ENCODE measurements around the gene NR5A1. TPM values are rescaled to one million over a fixed set of nuclear protein-coding genes. Genes with fewer than 3 reads are reported as not detected.

The NR5A1 gene
- total RNA-seq, 1 donor from 2014 or later = not detected

GRCh38 chr9:124514874-124515273, 7.7 kb upstream of the NR5A1 start:
- Histone ChIP-seq H3K9me3 (no peaks in the 10 kb centered on the region), H3K36me3 (no peaks in the 10 kb centered on the region), H3K27me3 (ENCODE audit: low read depth) (peaks cover 4% of the 10 kb centered on the region), H3K4me1 (peaks cover 13% of the 10 kb centered on the region), H3K4me3 (no peak overlapping the region), H3K27ac (no peak overlapping the region)
- intact Hi-C loops (cut with DNase I) = no loop called here
- ATAC-seq = no peak
- TF ChIP-seq, protein P1, sequence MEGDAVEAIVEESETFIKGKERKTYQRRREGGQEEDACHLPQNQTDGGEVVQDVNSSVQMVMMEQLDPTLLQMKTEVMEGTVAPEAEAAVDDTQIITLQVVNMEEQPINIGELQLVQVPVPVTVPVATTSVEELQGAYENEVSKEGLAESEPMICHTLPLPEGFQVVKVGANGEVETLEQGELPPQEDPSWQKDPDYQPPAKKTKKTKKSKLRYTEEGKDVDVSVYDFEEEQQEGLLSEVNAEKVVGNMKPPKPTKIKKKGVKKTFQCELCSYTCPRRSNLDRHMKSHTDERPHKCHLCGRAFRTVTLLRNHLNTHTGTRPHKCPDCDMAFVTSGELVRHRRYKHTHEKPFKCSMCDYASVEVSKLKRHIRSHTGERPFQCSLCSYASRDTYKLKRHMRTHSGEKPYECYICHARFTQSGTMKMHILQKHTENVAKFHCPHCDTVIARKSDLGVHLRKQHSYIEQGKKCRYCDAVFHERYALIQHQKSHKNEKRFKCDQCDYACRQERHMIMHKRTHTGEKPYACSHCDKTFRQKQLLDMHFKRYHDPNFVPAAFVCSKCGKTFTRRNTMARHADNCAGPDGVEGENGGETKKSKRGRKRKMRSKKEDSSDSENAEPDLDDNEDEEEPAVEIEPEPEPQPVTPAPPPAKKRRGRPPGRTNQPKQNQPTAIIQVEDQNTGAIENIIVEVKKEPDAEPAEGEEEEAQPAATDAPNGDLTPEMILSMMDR (IDR thresholded peaks at IDR 0.05) = no peak
- DNase-seq = no peak

- Histone ChIP-seq H3K36me3 (no peaks in the 10 kb centered on the region), H3K4me3 (no peak overlapping the region), H3K27me3 (ENCODE audit: low read depth) (peaks cover 4% of the 10 kb centered on the region), H3K4me1 (peaks cover 13% of the 10 kb centered on the region), H3K9me3 (no peaks in the 10 kb centered on the region), H3K27ac (no peak overlapping the region)
- intact Hi-C loops (cut with DNase I) = no loop called here
- TF ChIP-seq, protein P1 (IDR thresholded peaks at IDR 0.05) = no peak
- DNase-seq (no peak), ATAC-seq (no peak)
Observed at GRCh38 chr9:124514125-124514524, 6.9 kb upstream of the NR5A1 start.

DNA sequence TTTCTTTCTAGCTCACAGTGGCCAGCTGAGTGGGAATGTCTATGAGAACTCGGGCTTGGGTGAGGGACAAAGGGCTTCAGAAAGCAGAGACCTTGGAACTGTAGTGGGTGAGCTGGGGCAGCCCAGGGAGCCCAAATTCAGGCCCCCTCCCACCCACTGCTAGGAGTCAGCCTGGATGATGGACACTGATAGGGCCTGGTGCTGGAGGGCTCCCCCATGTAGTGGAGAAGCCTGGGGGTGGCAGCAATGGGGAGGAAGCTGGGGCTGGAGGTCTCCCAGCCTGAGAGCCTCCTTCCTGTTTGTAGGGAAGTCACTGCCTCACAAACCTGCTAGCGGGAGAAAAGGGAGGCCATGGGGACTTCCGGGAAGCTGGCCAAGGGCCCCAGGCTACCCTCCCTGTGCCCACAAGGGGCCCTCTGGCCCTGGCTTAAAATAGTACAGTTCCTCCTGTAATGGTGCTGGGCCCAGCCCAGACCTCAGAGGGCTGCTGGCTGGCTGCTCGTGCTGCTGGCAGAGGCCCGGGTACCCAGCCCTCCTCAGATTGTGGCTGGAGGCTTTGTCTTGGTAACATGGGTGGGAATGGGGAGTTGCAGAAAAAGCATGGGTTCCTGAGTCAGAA, 6.3 kb upstream of the NR5A1 start:
- no peak overlapping the region for H3K27ac ChIP-seq
- peak in 1 of 2 donors; percentile 37 for ATAC-seq
- no peak overlapping the region for H3K4me3 ChIP-seq
- H3K9me3 ChIP-seq = no peaks in the 10 kb centered on the region
- peaks cover 4% of the 10 kb centered on the region for H3K27me3 ChIP-seq (ENCODE audit: low read depth)
- TF ChIP-seq, protein P1 (IDR thresholded peaks at IDR 0.05) = no peak
- no peaks in the 10 kb centered on the region for H3K36me3 ChIP-seq
- DNase-seq = no peak
- intact Hi-C loops (cut with DNase I) = no loop called here
- peaks cover 13% of the 10 kb centered on the region for H3K4me1 ChIP-seq

DNA sequence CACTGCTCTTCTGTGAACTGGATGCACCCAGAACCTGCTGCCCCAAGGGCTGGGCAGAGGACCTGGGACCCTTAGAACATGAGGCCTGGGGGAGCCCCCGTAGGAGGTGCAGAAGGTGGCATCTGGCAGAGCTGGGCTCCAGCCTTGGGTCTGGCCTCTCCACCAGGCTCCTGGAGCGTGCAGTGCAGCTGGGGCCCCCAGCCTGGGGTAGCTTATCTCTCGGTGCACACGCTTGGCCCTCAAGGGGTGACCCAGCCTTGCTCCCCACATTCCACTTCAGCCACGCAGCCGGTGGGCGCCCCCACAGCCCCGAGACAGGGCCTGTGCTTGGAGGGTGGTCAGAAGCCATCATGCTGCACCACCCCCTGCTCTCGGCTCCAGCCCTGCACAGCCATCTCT, 5.6 kb upstream of the NR5A1 start:
- intact Hi-C loops (cut with DNase I) = no loop called here
- Histone ChIP-seq H3K4me3 (no peak overlapping the region), H3K27ac (no peak overlapping the region), H3K36me3 (no peaks in the 10 kb centered on the region), H3K4me1 (peaks cover 13% of the 10 kb centered on the region), H3K27me3 (ENCODE audit: low read depth) (peaks cover 4% of the 10 kb centered on the region), H3K9me3 (no peaks in the 10 kb centered on the region)
- DNase-seq = no peak
- ATAC-seq = peak in 1 of 2 donors; percentile 34
- TF ChIP-seq, protein P1 (IDR thresholded peaks at IDR 0.05) = no peak

GRCh38 chr9:124511891-124512805, 4.9 kb upstream of the NR5A1 start:
- no peak for DNase-seq
- H3K27ac ChIP-seq = no peak overlapping the region
- intact Hi-C loops (cut with DNase I) = no loop called here
- no peaks in the 10 kb centered on the region for H3K36me3 ChIP-seq
- H3K27me3 ChIP-seq (ENCODE audit: low read depth) = peaks cover 6% of the 10 kb centered on the region
- no peaks in the 10 kb centered on the region for H3K9me3 ChIP-seq
- peaks cover 13% of the 10 kb centered on the region for H3K4me1 ChIP-seq
- TF ChIP-seq, protein P1 (IDR thresholded peaks at IDR 0.05) = no peak
- H3K4me3 ChIP-seq = no peak overlapping the region
- ATAC-seq = peak; percentile 24 to 27
